Vagina (tissue), 2 donors: ENCODE data around the gene CACNB2.

Source experiments
- POLR2AphosphoS5 ChIP-seq, 2 donors: sonication (generic); formaldehyde crosslinking; IDR thresholded peaks; one replicate each; pipeline ENCODE4 v1.9.0; 2017; ENCODE audit warnings: antibody characterized with exemption in 2 of 2, mild to moderate bottlenecking in 2 of 2, low read depth in 1 of 2; ENCODE audit not compliant: insufficient read depth in 1 of 2
- TF ChIP-seq, protein P1 (sequence below), 3 experiments: fragments of 450-650 bp in 2 of 3; fragments of 200-600 bp in 1 of 3; sonication (generic) in 1 of 3; IDR thresholded peaks; one replicate each; pipeline ENCODE4 v1.5.1; 2017 to 2019; ENCODE audit warnings: antibody characterized with exemption in 3 of 3, mild to moderate bottlenecking in 2 of 3, moderate library complexity in 2 of 3

DNA sequence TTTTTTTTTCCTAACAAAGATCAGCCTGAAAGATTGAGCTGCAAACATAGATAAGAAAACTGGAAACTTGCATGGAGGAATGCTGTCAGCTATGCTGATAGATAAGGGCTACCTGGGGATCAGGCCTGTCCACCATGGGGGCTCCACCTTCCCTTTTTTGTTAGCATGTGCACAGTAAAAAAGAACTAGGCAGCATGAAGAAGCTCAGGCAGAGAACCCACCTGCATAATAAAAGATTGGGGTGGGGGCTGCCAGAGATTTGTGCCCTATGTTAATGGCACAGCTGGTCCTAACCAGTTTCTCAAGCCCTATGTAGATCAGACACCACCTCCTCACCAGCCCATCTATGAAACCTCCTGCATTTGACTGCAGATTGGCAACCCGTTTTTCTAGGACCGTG lies 45.4 kb upstream of the CACNB2 start:
- TF ChIP-seq, protein P1, sequence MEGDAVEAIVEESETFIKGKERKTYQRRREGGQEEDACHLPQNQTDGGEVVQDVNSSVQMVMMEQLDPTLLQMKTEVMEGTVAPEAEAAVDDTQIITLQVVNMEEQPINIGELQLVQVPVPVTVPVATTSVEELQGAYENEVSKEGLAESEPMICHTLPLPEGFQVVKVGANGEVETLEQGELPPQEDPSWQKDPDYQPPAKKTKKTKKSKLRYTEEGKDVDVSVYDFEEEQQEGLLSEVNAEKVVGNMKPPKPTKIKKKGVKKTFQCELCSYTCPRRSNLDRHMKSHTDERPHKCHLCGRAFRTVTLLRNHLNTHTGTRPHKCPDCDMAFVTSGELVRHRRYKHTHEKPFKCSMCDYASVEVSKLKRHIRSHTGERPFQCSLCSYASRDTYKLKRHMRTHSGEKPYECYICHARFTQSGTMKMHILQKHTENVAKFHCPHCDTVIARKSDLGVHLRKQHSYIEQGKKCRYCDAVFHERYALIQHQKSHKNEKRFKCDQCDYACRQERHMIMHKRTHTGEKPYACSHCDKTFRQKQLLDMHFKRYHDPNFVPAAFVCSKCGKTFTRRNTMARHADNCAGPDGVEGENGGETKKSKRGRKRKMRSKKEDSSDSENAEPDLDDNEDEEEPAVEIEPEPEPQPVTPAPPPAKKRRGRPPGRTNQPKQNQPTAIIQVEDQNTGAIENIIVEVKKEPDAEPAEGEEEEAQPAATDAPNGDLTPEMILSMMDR (IDR thresholded peaks at IDR 0.05), result no peak
- TF ChIP-seq POLR2AphosphoS5 (IDR thresholded peaks at IDR 0.05; ENCODE audit: insufficient read depth in 1 of 2, low read depth in 1 of 2), result no peak
